K562 treated with DMSO at 1 percent for 12 hours (cell line): Measurements from ENCODE around the gene KCNRG. TPM values are rescaled to one million over a fixed set of nuclear protein-coding genes. Genes with fewer than 3 reads are reported as not detected.

ENCODE experiments used
- total RNA-seq: library from RNA; unstranded; fragments of 300-600 nt; gene quantifications from 2 replicates; pipeline ENCODE4 v1.2.3, GENCODE V29; 2022; ENCODE audit not compliant: insufficient read depth

Gene KCNRG, protein sequence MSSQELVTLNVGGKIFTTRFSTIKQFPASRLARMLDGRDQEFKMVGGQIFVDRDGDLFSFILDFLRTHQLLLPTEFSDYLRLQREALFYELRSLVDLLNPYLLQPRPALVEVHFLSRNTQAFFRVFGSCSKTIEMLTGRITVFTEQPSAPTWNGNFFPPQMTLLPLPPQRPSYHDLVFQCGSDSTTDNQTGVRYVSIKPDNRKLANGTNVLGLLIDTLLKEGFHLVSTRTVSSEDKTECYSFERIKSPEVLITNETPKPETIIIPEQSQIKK
- total RNA-seq, result 0.68 and 0.77 TPM in 2 replicates

GRCh38 chr13:50015258-50015657, at the start of gene KCNRG:
KCNRG (plus strand) TSS chr13:50015444; CDS start chr13:50015494, 50 bp downstream.

DNA sequence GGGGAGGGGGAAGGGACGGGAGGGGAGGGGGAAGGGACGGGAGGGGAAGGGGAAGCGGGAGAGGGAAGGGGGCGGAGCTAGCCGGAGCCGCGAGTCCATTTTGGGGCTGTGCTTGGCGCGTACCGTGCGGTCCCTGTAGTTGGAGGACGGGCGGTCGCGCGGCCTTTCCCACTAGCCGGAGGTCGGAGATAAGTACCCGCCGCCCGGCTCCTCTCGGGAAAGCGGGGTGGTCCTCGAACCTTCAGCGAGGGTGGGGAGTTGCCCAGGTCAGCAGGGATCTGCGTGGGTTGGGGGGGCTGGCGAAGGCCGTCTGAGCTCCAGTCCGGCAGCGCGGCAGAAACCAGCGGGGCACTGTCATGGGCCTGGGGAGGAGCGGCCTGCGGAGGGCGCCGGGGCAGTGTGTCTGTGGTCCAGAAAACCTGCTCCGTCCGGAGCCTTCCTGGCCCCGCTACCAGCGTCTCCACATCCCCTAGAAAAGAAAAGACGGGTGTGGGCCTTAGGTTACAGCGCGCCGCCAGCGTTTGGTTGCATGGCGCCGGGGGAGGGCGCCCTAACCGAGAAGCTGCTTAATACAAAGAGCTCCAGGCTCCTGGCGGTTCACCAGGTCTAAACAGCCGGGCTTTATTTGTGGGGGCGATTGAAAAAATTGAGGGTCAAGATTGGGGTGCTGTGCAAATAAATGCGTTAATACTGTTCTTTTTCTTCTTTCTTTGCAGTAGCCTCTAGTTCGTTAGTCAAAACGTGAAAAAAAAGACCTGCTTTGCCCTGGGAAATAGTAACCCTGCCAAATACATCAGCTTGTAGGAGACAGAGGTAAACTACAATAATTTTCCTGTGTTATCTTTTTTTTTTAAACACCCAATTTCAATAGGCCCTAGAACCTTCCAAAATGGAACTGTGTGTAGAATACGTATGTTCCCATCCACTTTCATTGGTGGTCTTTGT, 18.0 kb upstream of the KCNRG start, which contains the start of gene TRIM13:
TRIM13 (plus strand) TSS at position 92 of the 945 bp plus-strand sequence. CDS start 14,899 bp downstream, outside the sequence.

Other genes starting within 250 kb of the KCNRG start
- 4.8 and 16.6 TPM in 2 replicates for gene KPNA3, start 222.8 kb upstream of the KCNRG start, total RNA-seq
- 3.6 and 5.5 TPM in 2 replicates for gene SPRYD7, start 79.1 kb upstream of the KCNRG start, total RNA-seq
- 7.6 and 18.7 TPM in 2 replicates for gene TRIM13, start 18.4 kb upstream of the KCNRG start, total RNA-seq